Body of pancreas (tissue), 4 donors: ENCODE results near the gene URB1. TPM values are rescaled to one million over a fixed set of nuclear protein-coding genes. Genes with fewer than 3 reads are reported as not detected.
"Not testable (repeated sequence)": the region's sequence is repeated elsewhere in the genome, so short reads cannot be mapped to it uniquely, and the experiment has no call there.

ENCODE experiments used
- ATAC-seq: fragments of 150-250 bp; one replicate; pipeline ENCODE4 v1.9.1; 2016
- DNase-seq, 4 donors: peaks; one replicate each; pipeline ENCODE4 v3.0.0-alpha.2; 2019
- H3K27ac ChIP-seq, 4 donors: fragments of 200-600 bp; sonication (generic); 1 replicate in 3 of 4; 2 replicates in 1 of 4; pipeline versions ENCODE4 v1.5.1 to v1.6.1; 2016 to 2019; ENCODE audit warnings: mild to moderate bottlenecking in 1 of 4, mixed read lengths in 1 of 4, moderate library complexity in 1 of 4
- H3K27me3 ChIP-seq, 2 donors: fragments of 200-600 bp; sonication (generic); one replicate each; pipeline ENCODE4 v1.6.0; 2016; ENCODE audit warnings: mild to moderate bottlenecking in 1 of 2
- H3K36me3 ChIP-seq, 2 donors: fragments of 200-600 bp; sonication (generic); replicated peaks in 1 of 2; 2 replicates each; pipeline ENCODE4 v1.5.1; 2016; ENCODE audit warnings: low read depth in 2 of 2; ENCODE audit not compliant: insufficient read depth in 1 of 2
- H3K4me1 ChIP-seq: fragments of 200-600 bp; sonication (generic); one replicate; pipeline ENCODE4 v1.6.0; 2016
- H3K4me3 ChIP-seq, 2 donors: fragments of 200-600 bp; sonication (generic); 1 replicate in 1 of 2; 2 replicates in 1 of 2; pipeline ENCODE4 v1.5.1; 2016 to 2019
- H3K9me3 ChIP-seq, 3 donors: fragments of 200-600 bp; sonication (generic); 1 replicate in 2 of 3; 2 replicates in 1 of 3; pipeline ENCODE4 v1.5.1; 2016
- POLR2A ChIP-seq, 3 donors: fragments of 450-650 bp; IDR thresholded peaks; one replicate each; pipeline ENCODE4 v1.6.1; 2016; ENCODE audit warnings: antibody characterized with exemption in 3 of 3, mild to moderate bottlenecking in 2 of 3
- WGBS, 2 donors: methylation state at CpG; one replicate each; pipeline ENCODE4 v1.1.5; 2017; 5-methylcytosine and 5-hydroxymethylcytosine counted together
- intact Hi-C: fragments of 100-400 bp; cut with DNase I; formaldehyde crosslinking; loops from one replicate; pipeline ENCODE4 v1.15.1; 2023
- total RNA-seq, 2 donors: library from RNA; depleted of rRNA; stranded (reverse); fragments of >200 nt; gene quantifications; one replicate each; pipeline ENCODE4 v1.1.0, GENCODE V29; 2016
- TF ChIP-seq, protein P1 (sequence below), 7 experiments: fragments of 450-650 bp in 4 of 7; fragments of 200-600 bp in 3 of 7; sonication (generic) in 3 of 7; IDR thresholded peaks; one replicate each; pipeline ENCODE4 v1.5.1; 2016 to 2019; ENCODE audit warnings: antibody characterized with exemption in 7 of 7

Gene URB1
- total RNA-seq, 2 donors from 2014 or later: 10.1 to 11.2 TPM

DNA sequence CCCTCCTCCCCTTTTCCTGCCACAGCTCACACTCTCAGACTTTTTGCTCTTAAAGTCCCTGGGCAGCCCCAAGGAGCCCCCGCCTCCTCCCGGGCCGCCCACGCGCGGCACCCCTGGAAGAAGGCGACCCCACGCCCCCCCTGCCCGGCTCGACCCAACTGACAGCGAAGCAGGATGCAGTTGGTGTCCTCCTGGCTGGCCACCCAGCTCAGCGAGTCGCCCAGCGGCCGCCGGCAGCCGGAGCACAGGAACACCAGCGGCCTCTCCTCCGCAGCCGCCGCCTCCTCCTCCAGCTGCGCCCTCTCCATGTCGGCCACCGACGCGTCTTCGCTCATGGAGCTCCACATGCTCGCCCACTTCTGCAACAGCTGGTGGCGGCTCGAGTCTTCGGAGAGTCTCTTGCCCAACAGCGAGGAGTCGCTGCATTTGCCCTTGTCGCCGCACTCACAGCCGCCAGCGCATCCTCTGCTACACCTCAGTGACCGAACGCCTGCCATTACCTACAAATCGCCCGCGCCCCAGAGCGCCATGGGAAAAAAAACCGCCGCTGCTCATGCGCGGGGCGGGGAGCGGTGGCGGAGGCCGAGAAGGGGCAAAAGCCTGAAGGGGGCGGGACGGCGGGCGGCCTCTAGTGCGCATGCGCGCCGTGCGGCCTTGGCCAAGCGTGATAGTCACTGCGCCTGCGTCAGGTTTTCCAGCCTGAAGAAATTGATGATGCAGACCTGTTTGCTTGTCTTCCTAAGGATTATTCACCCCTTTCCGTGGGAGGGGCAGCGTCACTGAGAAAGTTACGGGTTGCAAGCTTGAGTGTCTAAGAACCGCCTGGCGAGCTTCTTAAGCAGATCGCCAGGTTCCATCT, 114.1 kb downstream of the URB1 start, which contains the start of gene MIS18A:
Gene MIS18A (minus strand): TSS at position 532 of the 859 bp plus-strand sequence. CDS start 35 bp downstream, at position 497.
- H3K36me3 ChIP-seq: no peaks in the 10 kb centered on the region
- H3K4me3 ChIP-seq: peak within 1 kb of the TSS; percentile 73 to 76
- 0 to 1% methylated on average over 25 to 65 of the region's 69 CpGs for WGBS, 2 donors
- intact Hi-C loops: no loop called here
- TF ChIP-seq POLR2A (IDR thresholded peaks at IDR 0.05): peak; percentile 38 to 72 (median 69)
- TF ChIP-seq, protein P1, sequence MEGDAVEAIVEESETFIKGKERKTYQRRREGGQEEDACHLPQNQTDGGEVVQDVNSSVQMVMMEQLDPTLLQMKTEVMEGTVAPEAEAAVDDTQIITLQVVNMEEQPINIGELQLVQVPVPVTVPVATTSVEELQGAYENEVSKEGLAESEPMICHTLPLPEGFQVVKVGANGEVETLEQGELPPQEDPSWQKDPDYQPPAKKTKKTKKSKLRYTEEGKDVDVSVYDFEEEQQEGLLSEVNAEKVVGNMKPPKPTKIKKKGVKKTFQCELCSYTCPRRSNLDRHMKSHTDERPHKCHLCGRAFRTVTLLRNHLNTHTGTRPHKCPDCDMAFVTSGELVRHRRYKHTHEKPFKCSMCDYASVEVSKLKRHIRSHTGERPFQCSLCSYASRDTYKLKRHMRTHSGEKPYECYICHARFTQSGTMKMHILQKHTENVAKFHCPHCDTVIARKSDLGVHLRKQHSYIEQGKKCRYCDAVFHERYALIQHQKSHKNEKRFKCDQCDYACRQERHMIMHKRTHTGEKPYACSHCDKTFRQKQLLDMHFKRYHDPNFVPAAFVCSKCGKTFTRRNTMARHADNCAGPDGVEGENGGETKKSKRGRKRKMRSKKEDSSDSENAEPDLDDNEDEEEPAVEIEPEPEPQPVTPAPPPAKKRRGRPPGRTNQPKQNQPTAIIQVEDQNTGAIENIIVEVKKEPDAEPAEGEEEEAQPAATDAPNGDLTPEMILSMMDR (IDR thresholded peaks at IDR 0.05): peak in 1 of 7 experiments; percentile 26
- peaks cover 22% of the 10 kb centered on the region for H3K4me1 ChIP-seq
- ATAC-seq (peak; percentile 99), DNase-seq (peak; percentile 95 to 98 (median 98))
- H3K9me3 ChIP-seq: no peaks in the 10 kb centered on the region
- peak within 1 kb of the TSS; percentile 28 to 67 (median 48) for H3K27ac ChIP-seq
- no peaks in the 10 kb centered on the region for H3K27me3 ChIP-seq

DNA sequence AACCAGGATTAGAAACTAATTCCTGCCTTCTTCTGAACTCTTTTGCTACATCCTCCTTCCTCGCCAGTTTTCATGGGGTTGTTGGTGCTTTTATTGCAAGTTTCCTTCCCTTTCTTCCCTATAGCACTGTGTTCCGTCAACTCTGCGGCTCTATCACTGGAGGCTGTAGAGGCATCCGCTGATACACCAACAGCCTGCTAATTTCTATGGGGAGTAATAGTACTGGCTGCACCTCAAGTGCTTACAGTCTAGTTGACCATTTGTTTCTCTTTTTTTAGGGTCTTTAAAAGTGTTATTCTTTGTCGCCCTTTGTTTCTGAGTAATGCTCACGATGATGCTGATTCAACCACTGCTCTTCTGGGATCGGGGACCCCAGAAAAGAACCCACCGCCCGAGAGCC, 114.7 kb downstream of the URB1 start:
- intact Hi-C loops: no loop called here
- Histone ChIP-seq H3K27ac (no peak overlapping the region), H3K4me3 (peak overlapping the region in 1 of 2 donors; percentile 76), H3K27me3 (no peaks in the 10 kb centered on the region), H3K36me3 (no peaks in the 10 kb centered on the region), H3K4me1 (peaks cover 22% of the 10 kb centered on the region), H3K9me3 (no peaks in the 10 kb centered on the region)
- WGBS, 2 donors: 2% methylated on average over 9 of the region's 9 CpGs
- ATAC-seq (no peak), DNase-seq (no peak)
- TF ChIP-seq, protein P1 (IDR thresholded peaks at IDR 0.05): no peak
- no peak for TF ChIP-seq POLR2A (IDR thresholded peaks at IDR 0.05)

DNA sequence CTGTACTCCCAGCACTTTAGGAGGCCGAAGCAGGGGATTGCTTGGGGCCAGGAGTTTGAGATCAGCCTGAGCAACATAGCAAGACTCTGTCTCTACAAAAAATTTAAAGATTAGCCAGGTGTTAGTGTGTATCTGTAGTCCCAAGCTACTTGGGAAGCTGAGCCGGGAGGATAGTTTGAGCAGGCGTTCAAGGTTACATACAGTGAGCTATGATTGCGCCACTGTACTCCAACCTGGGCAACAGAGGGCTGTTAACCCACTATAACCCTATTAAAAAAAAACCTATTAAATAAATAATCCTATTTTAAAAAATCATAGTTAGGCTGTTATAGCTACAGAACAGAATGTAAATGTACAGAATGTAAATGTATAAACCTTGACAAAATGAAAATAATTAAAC, 116.1 kb downstream of the URB1 start:
- Histone ChIP-seq H3K36me3 (no peaks in the 10 kb centered on the region), H3K4me3 (no peak overlapping the region), H3K4me1 (peaks cover 22% of the 10 kb centered on the region), H3K27me3 (no peaks in the 10 kb centered on the region), H3K27ac (no peak overlapping the region), H3K9me3 (no peaks in the 10 kb centered on the region)
- ATAC-seq: no peak
- intact Hi-C loops: no loop called here
- TF ChIP-seq, protein P1 (IDR thresholded peaks at IDR 0.05): no peak
- TF ChIP-seq POLR2A (IDR thresholded peaks at IDR 0.05): no peak
- WGBS, 2 donors: 55 to 60% methylated on average over 4 of the region's 4 CpGs
- no peak for DNase-seq

DNA sequence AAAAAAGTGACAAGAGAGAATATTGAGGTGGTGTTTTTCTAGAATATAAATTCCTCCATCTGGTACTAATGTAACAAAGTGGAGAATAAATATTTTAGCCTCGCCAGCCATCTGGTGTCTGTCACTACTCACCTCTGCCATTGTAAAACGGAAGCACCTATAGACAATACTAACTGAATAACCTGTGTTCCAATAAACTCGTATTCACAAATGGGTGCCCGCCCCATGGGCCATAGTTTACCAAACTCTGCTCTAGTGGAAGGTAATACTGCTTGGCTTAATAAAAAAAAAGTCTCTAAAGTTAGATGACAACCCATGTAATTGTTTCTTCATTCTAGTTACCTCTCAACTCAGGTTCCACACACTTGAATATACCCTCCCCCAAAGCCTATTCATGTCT, 122.1 kb downstream of the URB1 start:
- intact Hi-C loops: no loop called here
- no peak for DNase-seq

DNA sequence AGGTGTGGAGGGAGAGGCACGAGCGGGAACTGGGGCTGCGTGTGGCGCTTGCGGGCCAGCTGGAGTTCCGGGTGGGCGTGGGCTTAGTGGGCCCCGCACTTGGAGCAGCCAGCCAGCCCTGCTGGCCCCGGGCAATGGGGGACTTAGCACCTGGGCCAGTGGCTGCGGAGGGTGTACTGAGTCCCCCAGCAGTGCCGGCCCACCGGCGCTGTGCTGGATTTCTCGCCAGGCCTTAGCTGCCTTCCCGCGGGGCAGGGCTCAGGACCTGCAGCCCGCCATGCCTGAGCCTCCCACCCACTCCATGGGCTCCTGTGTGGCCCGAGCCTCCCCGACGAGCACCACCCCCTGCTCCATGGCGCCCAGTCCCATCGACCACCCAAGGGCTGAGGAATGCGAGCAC, 127.5 kb downstream of the URB1 start:
- H3K27ac ChIP-seq, H3K9me3 ChIP-seq, intact Hi-C loops, H3K27me3 ChIP-seq, H3K36me3 ChIP-seq, DNase-seq, H3K4me1 ChIP-seq, H3K4me3 ChIP-seq, ATAC-seq: not testable (repeated sequence)
- 89 to 94% methylated on average over 6 to 19 of the region's 23 CpGs for WGBS, 2 donors

More for the DNA sequence above, 122.1 kb downstream of the URB1 start:
- H3K27ac ChIP-seq: no peak overlapping the region
- H3K4me1 ChIP-seq: no peaks in the 10 kb centered on the region
- no peaks in the 10 kb centered on the region for H3K27me3 ChIP-seq
- no peak for TF ChIP-seq POLR2A (IDR thresholded peaks at IDR 0.05)
- TF ChIP-seq, protein P1 (IDR thresholded peaks at IDR 0.05): no peak
- no peaks in the 10 kb centered on the region for H3K9me3 ChIP-seq
- WGBS, 2 donors: 82 to 89% methylated on average over 4 of the region's 4 CpGs
- ATAC-seq: no peak
- no peaks in the 10 kb centered on the region for H3K36me3 ChIP-seq
- no peak overlapping the region for H3K4me3 ChIP-seq
